ENCODE data around the gene ASS1.
"Not testable (repeated sequence)": the region's sequence is repeated elsewhere in the genome, so short reads cannot be mapped to it uniquely, and the experiment has no call there.

ASS1 gene

GRCh38 chr9:130444565-130445221, at the start of gene ASS1:
Gene ASS1, plus strand, starts transcription at chr9:130444961. Its CDS starts 7,268 bp downstream, at chr9:130452229.
- no peak for DNase-seq

- no peak for DNase-seq
Measured at GRCh38 chr9:130395810-130396435, 48.8 kb upstream of the ASS1 start.

DNA sequence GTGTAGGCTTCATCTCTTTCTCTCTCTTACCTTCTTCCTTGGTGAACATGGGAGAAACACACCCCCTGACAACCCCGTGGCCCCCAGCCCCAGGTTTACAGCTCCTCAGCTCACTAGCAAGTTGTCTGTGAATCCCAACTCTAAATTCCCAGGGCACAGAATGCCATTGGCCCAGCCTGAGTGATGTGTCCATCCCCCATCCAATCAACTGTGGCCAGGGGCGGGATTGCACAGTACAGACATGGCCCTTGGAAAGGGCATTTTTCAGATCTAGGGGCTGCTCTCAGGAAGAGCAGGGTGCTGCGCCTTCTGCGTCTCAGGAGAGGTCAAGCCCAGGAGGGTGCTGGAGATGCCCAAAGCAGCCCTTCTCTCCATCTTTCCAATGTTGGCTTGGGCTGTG, 48.2 kb upstream of the ASS1 start:
- DNase-seq: no peak

- no peak for DNase-seq
Measured at GRCh38 chr9:130398487-130399240, 46.1 kb upstream of the ASS1 start.

GRCh38 chr9:130399768-130400167, 45.0 kb upstream of the ASS1 start:
- DNase-seq: no peak

DNA sequence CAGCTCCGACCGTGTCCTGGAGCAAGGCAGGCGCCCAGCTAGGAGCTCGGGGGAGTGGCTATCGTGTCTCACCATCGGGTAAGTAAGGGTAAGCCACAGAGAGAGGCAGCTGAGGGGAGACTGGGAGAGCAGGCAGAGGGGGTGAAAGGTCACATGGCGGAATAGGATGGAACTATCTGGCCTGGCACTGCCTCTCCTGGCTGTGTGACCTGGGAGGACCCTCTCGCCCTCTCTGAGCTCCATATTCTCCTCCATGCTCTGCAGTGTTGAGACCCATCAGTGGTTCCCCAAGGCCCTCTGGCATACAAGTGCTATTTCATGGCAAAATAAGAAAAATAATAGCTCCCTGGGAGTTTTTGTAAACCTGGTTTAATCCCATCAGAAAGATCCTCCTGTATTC, 43.9 kb upstream of the ASS1 start:
- DNase-seq: no peak

GRCh38 chr9:130401742-130402141, 43.0 kb upstream of the ASS1 start:
- not testable (repeated sequence) for DNase-seq

GRCh38 chr9:130402243-130402642, 42.5 kb upstream of the ASS1 start:
- no peak for DNase-seq

GRCh38 chr9:130402645-130403440, 41.9 kb upstream of the ASS1 start:
- no peak for DNase-seq

- DNase-seq: no peak
Measured at GRCh38 chr9:130405657-130406257, 39.0 kb upstream of the ASS1 start.

DNA sequence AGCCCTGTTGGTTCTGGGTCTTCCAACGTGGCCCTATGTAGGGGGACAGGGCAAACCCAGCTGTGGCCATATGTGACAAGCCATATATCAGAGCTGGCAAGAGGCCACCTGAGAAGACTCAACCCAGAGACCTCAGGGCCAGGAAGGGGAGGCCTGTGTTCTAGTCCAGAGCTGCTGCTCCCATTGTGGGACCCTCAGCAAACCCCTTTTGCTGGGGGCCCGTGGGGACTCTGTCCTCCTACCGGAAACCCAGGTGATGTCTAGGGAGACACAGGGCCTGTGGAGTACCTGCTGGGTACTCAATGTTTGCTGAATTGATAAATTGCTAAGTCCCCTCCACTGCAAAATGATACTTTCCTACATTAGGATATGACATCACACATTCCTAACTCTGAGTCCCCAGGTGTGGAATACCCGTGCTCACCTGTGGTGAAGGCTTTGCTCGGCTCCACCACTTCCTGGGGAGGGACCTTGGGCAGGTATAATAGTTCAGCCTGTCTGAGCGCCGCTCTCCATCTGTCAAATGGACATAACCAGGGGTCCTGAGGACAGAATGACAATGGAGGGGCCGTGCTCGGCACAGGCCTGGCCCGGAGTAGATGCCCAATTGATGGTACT, 38.4 kb upstream of the ASS1 start:
- DNase-seq: no peak

DNA sequence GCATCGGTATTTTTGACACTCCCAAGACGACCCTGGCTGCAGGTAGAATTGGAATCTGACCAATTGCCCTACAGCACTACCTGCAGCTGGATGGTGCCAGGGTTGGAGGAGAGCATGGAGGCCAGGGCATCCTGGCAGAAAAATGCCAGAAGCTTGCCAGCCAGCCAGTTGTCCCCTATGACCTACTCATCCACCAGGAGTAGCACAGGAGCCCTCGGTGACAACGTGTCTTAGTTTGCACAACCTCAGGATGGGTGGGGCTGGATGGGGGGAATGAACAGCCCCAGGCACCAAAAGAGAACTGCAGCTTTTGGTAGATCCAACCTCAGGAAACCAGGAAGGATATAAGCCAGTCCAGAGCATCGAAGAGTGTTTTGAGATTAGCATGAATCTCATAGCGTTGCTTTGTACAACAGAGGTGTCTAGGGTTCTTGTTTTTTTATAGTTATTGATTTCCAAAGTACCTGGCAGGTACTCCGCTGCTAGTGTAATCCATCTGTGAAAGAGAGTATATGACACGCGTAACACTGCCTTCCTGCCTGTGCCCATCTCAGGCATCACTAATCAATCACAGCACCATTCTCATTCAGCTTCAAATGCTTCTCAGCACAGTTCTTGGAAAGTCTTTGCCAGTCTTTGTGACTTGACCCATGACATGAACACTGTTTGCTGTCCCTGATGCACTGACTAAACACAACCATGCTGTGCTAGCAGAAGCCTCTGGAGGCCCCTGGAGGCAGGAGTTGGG, 36.7 kb upstream of the ASS1 start:
- DNase-seq: no peak

DNA sequence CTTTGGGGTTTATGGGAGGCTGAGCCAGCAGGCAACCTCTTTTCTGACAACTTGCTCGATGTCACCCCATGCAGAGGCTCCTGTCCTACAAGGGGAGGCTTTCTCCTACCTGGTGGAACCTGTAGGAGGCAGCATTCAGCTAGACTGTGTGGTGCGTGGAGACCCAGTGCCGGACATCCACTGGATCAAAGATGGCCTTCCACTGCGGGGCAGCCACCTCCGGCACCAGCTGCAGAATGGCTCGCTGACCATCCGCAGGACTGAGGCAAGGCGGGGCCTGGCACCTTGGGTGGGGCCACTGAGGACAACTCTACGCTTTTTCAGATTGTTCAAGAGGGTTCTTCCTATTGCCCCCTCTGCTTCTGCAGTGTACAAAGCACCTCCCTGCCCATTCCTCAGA, 36.1 kb upstream of the ASS1 start:
- no peak for DNase-seq

- DNase-seq: no peak
Measured at GRCh38 chr9:130409246-130409645, 35.5 kb upstream of the ASS1 start.

DNA sequence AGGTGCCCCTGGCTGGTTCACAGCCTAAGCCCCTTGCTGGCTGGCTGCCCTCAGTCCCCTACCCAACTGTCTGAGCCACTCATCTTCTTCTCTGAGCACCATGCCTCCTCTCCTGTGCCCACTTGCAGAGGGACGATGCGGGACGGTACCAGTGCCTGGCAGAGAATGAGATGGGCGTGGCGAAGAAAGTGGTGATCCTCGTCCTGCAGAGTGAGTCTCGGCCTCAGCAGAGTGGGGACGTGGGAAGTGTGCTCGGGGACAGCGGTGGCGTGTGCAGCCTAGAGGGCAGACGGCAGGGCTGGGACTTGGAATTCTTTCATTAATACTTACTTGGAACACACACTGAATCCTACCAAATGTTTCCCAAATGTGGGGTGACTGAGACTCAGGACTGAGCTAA, 34.3 kb upstream of the ASS1 start:
- no peak for DNase-seq

DNA sequence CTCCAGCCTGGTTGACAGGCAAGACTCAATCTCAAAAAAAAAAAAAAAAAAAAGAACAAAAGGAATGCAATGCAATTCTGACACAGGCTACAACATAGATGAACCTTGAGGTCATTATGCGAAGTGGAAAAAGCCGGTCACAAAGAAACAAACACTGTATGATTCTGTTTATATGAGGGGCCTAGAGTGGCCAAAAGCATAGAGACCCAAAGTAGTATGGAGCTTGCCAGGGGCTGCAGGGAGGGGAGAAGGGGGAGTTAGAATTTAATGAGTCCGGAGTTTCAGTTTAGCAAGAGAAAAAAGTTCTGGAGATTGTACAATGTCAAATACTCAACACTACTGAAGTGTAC, 33.2 kb upstream of the ASS1 start:
- DNase-seq: no peak

- DNase-seq: no peak
Measured at GRCh38 chr9:130414081-130414731, 30.6 kb upstream of the ASS1 start.

- DNase-seq: no peak
Measured at GRCh38 chr9:130414910-130415746, 29.6 kb upstream of the ASS1 start.

GRCh38 chr9:130417602-130418001, 27.2 kb upstream of the ASS1 start:
- no peak for DNase-seq

- DNase-seq: no peak
Measured at GRCh38 chr9:130418776-130419175, 26.0 kb upstream of the ASS1 start.

All from kidney glomerular epithelial cell (primary cell).